DND-41 (cell line): ENCODE measurements around the gene AKAP5.

ENCODE experiments used
- EZH2 ChIP-seq: IDR thresholded peaks from 3 replicates; pipeline ENCODE4 v1.6.1; 2012; ENCODE audit warnings: borderline replicate concordance, low read depth, mild to moderate bottlenecking, moderate library complexity, low read length, inconsistent platforms; ENCODE audit not compliant: severe bottlenecking
- TF ChIP-seq, protein P1 (sequence below): IDR thresholded peaks from 2 replicates; pipeline ENCODE4 v1.5.1; 2012; ENCODE audit warnings: borderline replicate concordance, low read length, moderate library complexity, mild to moderate bottlenecking; ENCODE audit not compliant: poor library complexity, severe bottlenecking; ENCODE audit errors: extremely low read depth

DNA sequence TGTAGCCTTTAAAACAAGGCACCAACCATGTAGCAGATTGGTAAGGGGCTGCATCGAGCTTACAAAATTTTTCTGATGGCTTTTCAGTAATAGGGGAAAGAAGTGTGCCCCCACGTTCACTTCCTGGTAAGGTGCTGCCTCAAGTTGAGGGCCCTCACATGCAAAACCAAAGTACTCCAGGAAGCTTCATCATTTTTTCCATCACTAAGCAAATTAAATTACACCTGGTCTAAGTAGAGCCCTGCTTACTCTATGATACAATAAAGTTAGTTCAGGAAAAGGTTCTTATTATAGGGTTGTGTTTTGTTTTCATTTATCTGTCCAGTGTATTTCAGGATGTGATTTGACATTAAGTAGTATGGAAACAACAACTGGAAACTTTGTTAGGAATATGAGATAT lies 15.0 kb upstream of the AKAP5 start:
- TF ChIP-seq, protein P1, sequence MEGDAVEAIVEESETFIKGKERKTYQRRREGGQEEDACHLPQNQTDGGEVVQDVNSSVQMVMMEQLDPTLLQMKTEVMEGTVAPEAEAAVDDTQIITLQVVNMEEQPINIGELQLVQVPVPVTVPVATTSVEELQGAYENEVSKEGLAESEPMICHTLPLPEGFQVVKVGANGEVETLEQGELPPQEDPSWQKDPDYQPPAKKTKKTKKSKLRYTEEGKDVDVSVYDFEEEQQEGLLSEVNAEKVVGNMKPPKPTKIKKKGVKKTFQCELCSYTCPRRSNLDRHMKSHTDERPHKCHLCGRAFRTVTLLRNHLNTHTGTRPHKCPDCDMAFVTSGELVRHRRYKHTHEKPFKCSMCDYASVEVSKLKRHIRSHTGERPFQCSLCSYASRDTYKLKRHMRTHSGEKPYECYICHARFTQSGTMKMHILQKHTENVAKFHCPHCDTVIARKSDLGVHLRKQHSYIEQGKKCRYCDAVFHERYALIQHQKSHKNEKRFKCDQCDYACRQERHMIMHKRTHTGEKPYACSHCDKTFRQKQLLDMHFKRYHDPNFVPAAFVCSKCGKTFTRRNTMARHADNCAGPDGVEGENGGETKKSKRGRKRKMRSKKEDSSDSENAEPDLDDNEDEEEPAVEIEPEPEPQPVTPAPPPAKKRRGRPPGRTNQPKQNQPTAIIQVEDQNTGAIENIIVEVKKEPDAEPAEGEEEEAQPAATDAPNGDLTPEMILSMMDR, result no peak
- no peak for TF ChIP-seq EZH2
